Loucy (cell line): ENCODE measurements around the gene IGFBP2.

Experiments used
- H2AFZ ChIP-seq: fragments of 200-600 bp; sonication (generic); 2 replicates; pipeline ENCODE4 v1.6.0; 2016; ENCODE audit warnings: antibody characterized with exemption, mild to moderate bottlenecking, low read length, moderate library complexity
- H3F3A ChIP-seq: fragments of 200-600 bp; 2 replicates; pipeline ENCODE4 v1.6.0; 2016; ENCODE audit warnings: antibody characterized with exemption, low read depth, mild to moderate bottlenecking
- H3K27me3 ChIP-seq: fragments of 200-600 bp; sonication (generic); 2 replicates; pipeline ENCODE4 v1.6.1; 2014; ENCODE audit warnings: low read length, mild to moderate bottlenecking; ENCODE audit not compliant: insufficient read depth, poor library complexity, severe bottlenecking
- H3K36me3 ChIP-seq: fragments of 200-600 bp; sonication (generic); 2 replicates; pipeline ENCODE4 v1.6.1; 2016; ENCODE audit warnings: low read length; ENCODE audit not compliant: insufficient read depth
- H3K4me1 ChIP-seq: fragments of 200-600 bp; sonication (generic); 2 replicates; pipeline ENCODE4 v1.5.1; 2014; ENCODE audit warnings: low read length, mild to moderate bottlenecking; ENCODE audit not compliant: insufficient read depth, poor library complexity, severe bottlenecking
- H3K4me2 ChIP-seq: fragments of 200-600 bp; sonication (generic); 2 replicates; pipeline ENCODE4 v1.6.0; 2014; ENCODE audit warnings: antibody characterized with exemption, low read length, low read depth, mild to moderate bottlenecking; ENCODE audit not compliant: poor library complexity, severe bottlenecking
- H3K4me3 ChIP-seq: fragments of 200-600 bp; sonication (generic); 2 replicates; pipeline ENCODE4 v1.5.1; 2014; ENCODE audit warnings: low read length, mild to moderate bottlenecking, mixed read lengths; ENCODE audit not compliant: poor library complexity, severe bottlenecking
- H3K79me2 ChIP-seq: fragments of 200-600 bp; sonication (generic); 2 replicates; pipeline ENCODE4 v1.6.1; 2014; ENCODE audit warnings: low read length; ENCODE audit not compliant: insufficient read depth
- H3K9ac ChIP-seq: fragments of 200-600 bp; sonication (generic); 2 replicates; pipeline ENCODE4 v1.6.0; 2014; ENCODE audit warnings: mild to moderate bottlenecking, low read depth, low read length, moderate library complexity; ENCODE audit not compliant: poor library complexity, severe bottlenecking
- H3K9me2 ChIP-seq: fragments of 200-600 bp; sonication (generic); replicated peaks from 2 replicates; pipeline ENCODE4 v1.6.1; 2016; ENCODE audit warnings: low read depth, low read length, mixed read lengths
- H3K9me3 ChIP-seq: fragments of 200-600 bp; sonication (generic); 2 replicates; pipeline ENCODE4 v1.6.1; 2014; ENCODE audit warnings: mild to moderate bottlenecking, antibody characterized with exemption, low read length, low read depth; ENCODE audit not compliant: insufficient read depth
- H4K20me1 ChIP-seq: fragments of 200-600 bp; sonication (generic); 2 replicates; pipeline ENCODE4 v1.6.0; 2014; ENCODE audit warnings: antibody characterized with exemption, low read length, mild to moderate bottlenecking; ENCODE audit not compliant: insufficient read depth, poor library complexity, severe bottlenecking
- CTCF ChIP-seq: fragments of 200-600 bp; sonication (generic); conservative IDR thresholded peaks from 2 replicates; pipeline ENCODE4 v1.5.1; 2014; ENCODE audit warnings: mild to moderate bottlenecking, antibody characterized with exemption, low read length
- EZH2phosphoT487 ChIP-seq: fragments of 200-600 bp; IDR thresholded peaks from 2 replicates; pipeline ENCODE4 v1.6.1; 2018; ENCODE audit warnings: antibody characterized with exemption, mild to moderate bottlenecking, moderate library complexity, borderline replicate concordance

The IGFBP2 gene

GRCh38 chr2:216671081-216671411, 37.8 kb downstream of the IGFBP2 start:
- Histone ChIP-seq H3K36me3 (peaks cover 5% of the 10 kb centered on the region; the same call in 1 of the 2 replicates), H3K4me3 (no peak overlapping the region), H3K27me3 (no peaks in the 10 kb centered on the region), H3K4me2 (no peak overlapping the region), H2AFZ (no peak overlapping the region), H3K4me1 (no peaks in the 10 kb centered on the region), H3K9me3 (no peaks in the 10 kb centered on the region), H3K9me2 (no peaks in the 10 kb centered on the region), H3K9ac (no peak overlapping the region), H3K79me2 (no peaks in the 10 kb centered on the region), H4K20me1 (no peaks in the 10 kb centered on the region), H3F3A (no peaks in the 10 kb centered on the region)
- TF ChIP-seq CTCF (no peak), EZH2phosphoT487 (no peak)

GRCh38 chr2:216671791-216672343, 38.6 kb downstream of the IGFBP2 start:
- Histone ChIP-seq H3K4me2 (no peak overlapping the region), H2AFZ (no peak overlapping the region), H3K27me3 (no peaks in the 10 kb centered on the region), H3K4me1 (no peaks in the 10 kb centered on the region), H3K9ac (no peak overlapping the region), H4K20me1 (no peaks in the 10 kb centered on the region), H3K36me3 (peaks cover 2% of the 10 kb centered on the region; the same call in 1 of the 2 replicates), H3K9me3 (no peaks in the 10 kb centered on the region), H3F3A (no peaks in the 10 kb centered on the region), H3K4me3 (no peak overlapping the region), H3K79me2 (no peaks in the 10 kb centered on the region), H3K9me2 (no peaks in the 10 kb centered on the region)
- TF ChIP-seq EZH2phosphoT487 (no peak), CTCF (no peak)

GRCh38 chr2:216672466-216672865, 39.2 kb downstream of the IGFBP2 start:
- no peaks in the 10 kb centered on the region for H3K27me3 ChIP-seq
- TF ChIP-seq CTCF (no peak), EZH2phosphoT487 (no peak)
- no peak overlapping the region for H2AFZ ChIP-seq
- H3K4me2 ChIP-seq = no peak overlapping the region
- no peaks in the 10 kb centered on the region for H3K9me2 ChIP-seq
- H3K9ac ChIP-seq = no peak overlapping the region
- no peaks in the 10 kb centered on the region for H4K20me1 ChIP-seq
- no peaks in the 10 kb centered on the region for H3K9me3 ChIP-seq
- no peaks in the 10 kb centered on the region for H3K79me2 ChIP-seq
- H3K4me1 ChIP-seq = no peaks in the 10 kb centered on the region
- no peaks in the 10 kb centered on the region for H3K36me3 ChIP-seq
- H3F3A ChIP-seq = no peaks in the 10 kb centered on the region
- H3K4me3 ChIP-seq = no peak overlapping the region
